Hindlimb muscle (tissue), 1 donor: ENCODE measurements around the gene PRX. TPM values are rescaled to one million over a fixed set of nuclear protein-coding genes. Genes with fewer than 3 reads are reported as not detected.
A peak's percentile ranks its signal among the peaks of the same experiment; 100 is the strongest.
"Not testable (repeated sequence)": the region's sequence is repeated elsewhere in the genome, so short reads cannot be mapped to it uniquely, and the experiment has no call there.

ENCODE experiments used
- DNase-seq: peaks from one replicate; pipeline ENCODE4 v3.0.0-alpha.2; 2013
- polyA plus RNA-seq: library from polyadenylated mRNA; unstranded; fragments of 120-200 nt; gene quantifications from one replicate; pipeline ENCODE4 v1.2.1, GENCODE V29; 2013; ENCODE audit not compliant: insufficient read length

Gene PRX
- polyA plus RNA-seq, 1 donor, result 11.7 TPM

- no peak for DNase-seq
Measured at GRCh38 chr19:40415768-40416167, 2.6 kb upstream of the PRX start.

GRCh38 chr19:40414542-40415535 is 1.7 kb upstream of the PRX start:
- no peak for DNase-seq

GRCh38 chr19:40412866-40413265 is 312 bp downstream of the PRX start:
- no peak for DNase-seq

GRCh38 chr19:40411958-40412499 is 1.1 kb downstream of the PRX start:
- DNase-seq, result no peak

GRCh38 chr19:40411125-40411842 is 1.9 kb downstream of the PRX start:
- no peak for DNase-seq

GRCh38 chr19:40410030-40410389 is 3.2 kb downstream of the PRX start:
- DNase-seq, result no peak

GRCh38 chr19:40408598-40408925 is 4.6 kb downstream of the PRX start:
- DNase-seq, result not testable (repeated sequence)

GRCh38 chr19:40407714-40408597 is 5.2 kb downstream of the PRX start:
- no peak for DNase-seq

GRCh38 chr19:40403262-40403984 is 9.8 kb downstream of the PRX start:
- DNase-seq, result peak; percentile 84

- DNase-seq, result no peak
Measured at GRCh38 chr19:40400559-40400958, 12.6 kb downstream of the PRX start.

- DNase-seq, result no peak
Measured at GRCh38 chr19:40398417-40399131, 14.6 kb downstream of the PRX start.

- no peak for DNase-seq
Measured at GRCh38 chr19:40397568-40397906, 15.6 kb downstream of the PRX start.

- no peak for DNase-seq
Measured at GRCh38 chr19:40396886-40397567, 16.2 kb downstream of the PRX start.

- no peak for DNase-seq
Measured at GRCh38 chr19:40395956-40396355, 17.2 kb downstream of the PRX start.

- no peak for DNase-seq
Measured at GRCh38 chr19:40394816-40395210, 18.4 kb downstream of the PRX start.

- no peak for DNase-seq
Measured at GRCh38 chr19:40393894-40394815, 19.0 kb downstream of the PRX start.

- no peak for DNase-seq
Measured at GRCh38 chr19:40392894-40393517, 20.2 kb downstream of the PRX start.

- no peak for DNase-seq
Measured at GRCh38 chr19:40392123-40392522, 21.1 kb downstream of the PRX start.
